Activated CD4-positive, alpha-beta T cell treated with anti-CD3 and anti-CD28 coated beads for 48 hours (primary cell): ENCODE data around the gene DIPK1B.
"Not testable (repeated sequence)": the region's sequence is repeated elsewhere in the genome, so short reads cannot be mapped to it uniquely, and the experiment has no call there.

Experiments
- DNase-seq: peaks from one replicate; pipeline ENCODE4 v3.0.0-alpha.2; 2020

The DIPK1B gene

DNA sequence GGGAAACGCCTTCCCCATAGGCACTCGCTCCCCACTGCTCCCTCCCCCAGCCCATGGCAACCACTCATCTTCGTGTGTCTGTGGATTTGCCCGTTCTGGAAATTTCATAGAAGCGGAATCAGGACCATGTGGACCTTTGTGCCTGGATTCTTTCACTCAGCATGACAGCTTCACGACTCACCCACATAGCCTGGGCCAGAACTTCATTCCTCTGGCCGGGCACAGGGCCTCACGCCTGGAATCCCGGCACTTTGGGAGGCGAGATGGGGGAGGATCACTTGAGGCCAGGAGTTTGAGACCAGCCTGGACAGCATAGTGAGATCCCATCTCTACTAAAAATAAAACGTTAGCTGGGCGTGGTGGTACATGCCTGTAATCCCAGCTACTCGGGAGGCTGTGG is 12.1 kb upstream of the DIPK1B start:
- DNase-seq, result no peak

DNA sequence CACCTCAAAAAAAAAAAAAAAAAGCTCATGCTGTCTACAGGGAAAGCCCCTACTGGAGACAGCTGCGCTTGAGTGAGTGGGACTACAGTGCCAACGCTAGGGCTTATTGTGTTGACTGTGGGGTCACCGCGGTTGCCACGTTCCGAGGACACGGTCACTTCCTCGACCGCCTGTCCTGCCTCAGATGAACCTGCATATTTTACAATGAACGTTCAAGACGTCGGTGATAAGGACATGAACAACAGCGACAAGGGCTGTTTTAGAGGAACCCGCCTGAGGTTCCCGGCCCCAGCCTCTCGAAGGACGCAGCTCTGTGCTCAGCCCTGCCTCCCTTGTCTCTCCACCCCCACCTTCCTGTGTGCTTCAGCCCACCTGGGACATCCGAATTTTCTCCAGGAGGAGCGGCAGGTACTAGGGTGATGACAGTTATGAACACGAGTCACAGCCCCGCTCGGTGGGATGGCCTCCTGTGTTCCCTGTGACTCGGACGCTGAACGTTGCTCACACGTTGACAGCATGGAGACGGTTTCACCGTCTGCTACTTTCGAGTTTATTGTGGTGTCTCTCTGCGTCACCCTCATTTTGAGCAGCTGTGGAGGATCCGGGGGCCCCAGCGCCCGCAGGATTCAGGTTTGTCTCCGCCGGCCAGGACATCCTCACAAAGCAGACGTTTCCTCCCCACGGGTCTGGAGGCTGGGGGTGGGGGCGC is 11.3 kb upstream of the DIPK1B start:
- DNase-seq, result peak; percentile 87

DNA sequence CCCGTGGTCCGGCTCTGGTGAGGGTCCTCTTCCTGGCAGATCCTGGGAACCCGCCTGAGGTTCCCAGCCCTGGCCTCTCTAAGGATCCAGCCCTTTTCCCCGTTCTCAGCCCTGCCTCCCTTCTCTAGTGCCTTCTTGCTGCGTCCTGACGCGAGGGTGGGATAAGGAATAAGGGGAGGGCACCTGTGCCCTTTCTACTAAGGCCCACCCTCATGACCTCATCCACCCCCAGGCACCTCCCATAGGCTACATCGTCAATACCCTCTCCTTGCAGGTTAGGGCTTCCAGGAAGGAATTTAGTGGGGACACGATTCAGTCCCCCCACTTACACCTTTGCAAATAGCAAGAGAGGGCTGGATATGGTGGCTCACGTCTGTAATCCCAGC is 10.7 kb upstream of the DIPK1B start:
- no peak for DNase-seq

DNA sequence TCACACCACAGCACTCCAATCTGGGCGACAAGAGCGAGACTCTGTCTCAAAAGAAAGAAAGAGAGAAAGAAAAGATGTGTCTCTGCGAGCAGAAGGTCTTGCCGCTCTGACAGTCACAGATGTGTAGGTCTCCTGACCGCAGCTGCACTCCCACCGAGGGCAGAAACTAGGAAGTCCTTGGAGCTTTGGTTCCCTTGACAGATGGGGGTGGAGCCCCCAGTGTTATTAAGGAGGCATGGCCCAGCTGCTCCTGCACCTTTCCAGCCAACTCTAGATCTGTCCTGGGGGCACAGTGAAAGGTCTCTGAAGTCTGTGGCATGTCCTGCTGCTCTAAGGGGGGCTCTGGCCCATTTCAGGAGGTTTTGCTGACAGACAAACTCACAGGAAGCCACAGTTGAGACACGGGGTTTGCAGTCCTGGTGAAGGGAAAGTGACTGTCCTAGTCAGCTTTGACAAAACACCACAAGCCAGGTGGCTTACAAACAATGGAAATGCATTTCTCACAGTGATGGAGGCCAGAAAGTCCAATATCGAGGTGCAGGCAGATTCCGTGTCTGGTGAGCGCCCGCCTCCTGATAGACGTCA is 9.0 kb upstream of the DIPK1B start:
- no peak for DNase-seq

DNA sequence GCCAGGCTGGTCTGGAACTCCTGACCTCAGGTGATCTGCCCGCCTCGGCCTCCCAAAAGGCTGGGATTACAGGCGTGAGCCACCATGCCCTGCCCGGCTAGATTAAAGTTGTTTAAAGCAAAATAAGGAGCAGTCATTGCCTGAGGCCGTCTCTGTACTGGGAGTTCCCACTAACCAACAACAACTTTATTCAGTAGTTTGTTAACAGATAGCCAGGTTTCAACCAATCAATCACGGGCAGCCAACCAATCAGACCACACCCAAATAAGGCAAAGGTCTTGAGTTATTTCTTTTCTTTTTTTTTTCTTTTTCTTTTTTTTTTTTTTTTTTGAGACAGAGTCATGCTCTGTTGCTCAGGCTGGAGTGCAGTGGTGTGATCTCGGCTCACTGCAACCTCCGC is 7.6 kb upstream of the DIPK1B start:
- not testable (repeated sequence) for DNase-seq

DNA sequence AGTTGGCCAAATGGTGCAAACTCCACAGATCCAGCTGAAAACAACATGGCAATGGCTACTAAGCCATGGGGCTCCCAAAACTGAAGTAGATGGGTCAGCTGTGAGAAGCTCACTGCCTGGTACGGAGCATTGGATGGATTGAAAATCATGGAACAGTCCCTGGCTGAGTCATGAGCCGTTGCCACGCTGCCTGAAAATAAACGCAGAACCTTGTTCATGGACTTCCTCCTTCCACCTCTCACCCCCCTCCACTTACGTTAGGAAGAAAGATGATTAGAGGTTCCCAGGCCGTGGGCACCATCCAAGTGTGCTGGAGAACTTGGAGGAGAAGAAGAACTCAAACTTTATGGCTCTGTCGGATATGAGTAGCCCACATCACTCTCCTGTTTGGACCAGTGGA is 6.8 kb upstream of the DIPK1B start:
- DNase-seq, result no peak

DNA sequence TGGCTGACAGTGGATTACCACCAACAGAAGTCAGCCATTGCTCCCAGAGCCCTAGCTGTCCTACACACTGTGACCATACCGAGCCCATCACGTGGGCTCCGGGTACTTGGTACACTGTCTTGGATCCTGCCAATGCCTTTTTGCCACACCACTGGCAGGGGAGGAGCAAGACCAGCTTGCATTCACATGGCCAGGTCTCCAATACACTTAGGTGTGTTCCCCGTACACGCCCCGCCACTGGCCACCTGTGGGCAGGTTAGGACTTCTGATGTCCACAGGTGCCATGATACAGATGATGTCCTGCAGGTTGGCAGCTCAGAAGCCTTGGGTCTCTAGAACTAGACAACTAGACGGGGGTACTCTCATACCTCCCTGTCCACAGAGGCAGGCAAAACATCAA is 5.4 kb upstream of the DIPK1B start:
- DNase-seq, result no peak

DNA sequence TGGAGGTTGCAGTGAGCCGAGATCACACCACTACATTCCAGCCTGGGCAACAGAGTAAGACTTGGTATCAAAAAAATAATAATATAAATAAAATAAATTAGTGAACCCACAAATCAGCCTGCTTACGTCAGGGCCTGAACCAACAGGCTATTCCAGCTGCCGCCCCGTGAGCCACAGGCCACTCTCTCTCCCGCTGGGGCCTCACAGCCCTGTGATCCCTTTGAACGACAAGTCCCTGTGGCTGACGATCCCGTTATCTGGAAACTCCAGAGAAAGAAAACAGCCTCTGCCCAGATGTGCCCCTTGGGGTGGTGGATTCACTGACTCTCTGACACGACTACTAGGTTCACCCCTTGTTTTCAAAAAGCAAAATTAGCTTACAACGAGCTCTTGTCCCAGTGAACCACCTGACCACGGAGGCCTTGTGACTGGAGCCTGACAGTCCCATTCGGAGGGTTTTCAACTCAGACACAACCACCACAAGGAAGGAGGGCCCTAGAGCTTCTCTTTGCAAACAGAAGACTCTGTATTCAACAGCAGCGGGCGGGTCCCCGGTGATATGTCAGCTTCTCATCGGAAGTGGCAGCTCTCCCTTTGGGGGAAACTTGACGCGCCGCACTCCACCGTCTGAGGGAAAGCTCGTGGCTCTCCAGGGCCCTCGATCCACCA is 4.4 kb upstream of the DIPK1B start:
- DNase-seq, result no peak

DNA sequence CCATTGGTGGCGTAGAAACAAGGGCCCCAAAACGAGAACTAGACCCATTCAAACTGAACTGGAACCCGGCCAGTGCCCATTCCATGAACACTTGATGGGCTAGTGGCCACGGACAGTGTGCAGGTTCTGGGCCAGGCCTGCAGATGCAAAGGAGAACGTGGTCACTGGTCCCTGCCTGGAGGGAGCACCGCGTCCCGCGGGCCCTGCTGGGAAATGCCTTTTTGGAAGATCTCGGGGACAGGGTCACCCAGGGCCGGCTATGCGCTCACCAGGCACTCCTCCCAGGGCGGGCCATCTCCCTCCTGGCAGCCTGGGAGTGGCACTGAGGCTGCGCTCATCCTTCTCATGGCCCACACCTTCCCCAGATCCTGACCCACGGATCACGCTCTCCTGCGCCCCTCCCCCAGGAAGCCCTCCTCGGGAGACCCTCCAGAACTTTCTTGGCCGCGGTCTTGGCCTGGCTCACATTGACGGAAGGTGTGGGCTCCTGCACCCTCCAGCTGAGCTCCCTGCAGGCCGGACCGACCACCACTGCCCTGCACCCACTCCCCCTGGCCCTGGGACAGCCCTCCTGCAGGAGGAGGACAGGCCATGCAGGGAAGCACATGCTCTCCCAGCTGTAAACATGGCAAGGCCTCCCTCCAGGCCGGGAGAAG is 2.8 kb upstream of the DIPK1B start:
- DNase-seq, result no peak

DNA sequence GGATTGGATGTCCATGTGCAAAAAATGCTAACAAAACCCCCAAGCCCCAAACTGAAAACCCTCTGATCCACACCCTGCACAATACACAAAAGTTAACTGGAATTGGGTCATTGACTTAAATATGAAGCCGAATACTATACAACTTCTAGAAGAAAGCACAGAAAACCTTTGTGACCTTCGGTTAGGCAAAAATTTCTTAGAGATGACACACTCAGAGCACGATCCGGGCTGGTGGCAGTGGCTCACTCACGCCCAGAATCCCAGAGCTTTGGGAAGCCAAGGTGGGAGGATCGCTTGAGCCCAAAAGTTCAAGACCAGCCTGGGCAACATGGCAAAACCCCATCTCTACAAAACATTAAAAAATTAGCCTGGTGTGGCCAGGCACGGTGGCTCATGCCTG is 1.8 kb upstream of the DIPK1B start:
- DNase-seq, result no peak

DNA sequence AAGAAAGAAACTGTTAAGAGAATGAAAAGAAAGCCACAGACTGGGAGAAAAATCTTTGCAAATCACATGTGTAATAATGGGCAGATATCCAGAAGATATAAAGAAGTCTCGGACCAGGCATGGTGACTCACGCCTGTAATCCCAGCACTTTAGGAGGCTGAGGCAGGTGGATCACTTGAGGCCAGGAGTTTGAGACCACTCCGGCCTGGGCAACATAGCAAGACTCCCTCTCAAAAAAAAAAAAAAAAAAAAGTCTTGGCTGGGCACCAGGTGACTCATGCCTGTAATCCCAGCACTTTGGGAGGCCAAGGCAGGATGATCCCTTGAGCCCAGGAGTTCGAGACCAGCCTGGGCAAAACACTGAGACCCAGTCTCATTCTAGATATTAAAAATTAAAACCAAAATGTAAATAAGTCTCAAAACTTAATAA is 1.1 kb upstream of the DIPK1B start:
- DNase-seq, result not testable (repeated sequence)

DNA sequence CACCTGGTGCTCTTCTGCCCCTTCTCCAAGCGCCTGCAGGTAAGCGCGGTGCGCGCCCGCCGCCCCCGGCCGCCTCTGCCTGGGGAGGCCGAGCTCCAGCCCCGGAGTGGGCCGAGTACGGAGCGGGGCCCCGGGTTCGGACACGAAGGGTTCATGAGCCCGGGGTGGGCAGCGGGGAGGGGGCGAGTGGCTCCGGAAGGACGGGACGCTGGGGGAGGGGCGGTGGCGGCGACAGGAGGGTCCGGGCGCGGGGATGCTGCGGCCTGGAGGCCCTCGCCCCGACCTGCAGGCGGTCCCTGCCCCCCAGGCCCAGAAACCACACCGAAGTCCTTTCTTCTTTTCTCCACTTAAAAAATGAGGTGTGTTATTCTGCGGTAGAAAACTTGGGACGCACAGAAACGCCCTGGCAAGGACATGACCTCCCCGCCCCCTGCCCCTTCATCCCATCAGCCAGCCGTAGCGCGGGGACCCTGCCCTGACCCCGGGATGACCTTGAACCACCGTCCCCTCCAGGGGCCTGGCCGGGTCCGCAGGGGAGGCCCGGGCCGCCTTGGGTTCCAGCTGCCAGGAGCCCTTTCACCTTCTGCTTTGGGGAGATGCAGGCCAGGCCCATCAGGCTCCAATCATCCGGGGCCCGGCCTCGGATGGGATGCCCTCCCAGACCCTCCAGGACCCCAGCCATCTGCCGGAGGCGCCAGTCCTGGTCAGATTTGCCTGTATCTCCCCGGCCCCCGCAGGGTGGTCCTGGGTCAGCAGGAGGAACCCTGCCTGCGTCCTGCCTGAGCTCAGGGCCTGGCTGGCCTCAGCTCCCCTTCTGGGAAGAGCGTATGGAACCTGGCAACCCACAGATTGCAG is 545 bp downstream of the DIPK1B start:
- no peak for DNase-seq

DNA sequence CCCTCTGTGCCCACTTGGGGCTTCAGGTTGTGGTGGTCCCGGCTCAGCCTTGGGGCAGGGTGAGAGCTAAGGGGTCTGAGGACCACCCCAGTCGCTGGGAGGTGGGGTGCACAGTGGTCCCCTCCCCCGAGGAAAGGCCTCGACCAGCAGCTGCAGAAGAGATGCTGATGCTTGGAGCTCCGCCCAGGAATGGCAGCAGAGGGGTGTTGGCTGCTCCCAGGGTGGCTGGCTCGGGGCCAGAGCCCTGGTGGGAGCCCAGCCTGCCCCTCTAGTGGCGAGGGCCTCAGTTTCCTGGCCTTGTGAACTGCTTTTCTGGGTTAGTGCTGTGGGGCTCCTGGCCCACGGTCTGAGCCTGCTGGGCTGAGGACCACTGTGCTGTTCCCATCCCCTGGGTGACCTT is 1.2 kb downstream of the DIPK1B start:
- DNase-seq, result no peak

DNA sequence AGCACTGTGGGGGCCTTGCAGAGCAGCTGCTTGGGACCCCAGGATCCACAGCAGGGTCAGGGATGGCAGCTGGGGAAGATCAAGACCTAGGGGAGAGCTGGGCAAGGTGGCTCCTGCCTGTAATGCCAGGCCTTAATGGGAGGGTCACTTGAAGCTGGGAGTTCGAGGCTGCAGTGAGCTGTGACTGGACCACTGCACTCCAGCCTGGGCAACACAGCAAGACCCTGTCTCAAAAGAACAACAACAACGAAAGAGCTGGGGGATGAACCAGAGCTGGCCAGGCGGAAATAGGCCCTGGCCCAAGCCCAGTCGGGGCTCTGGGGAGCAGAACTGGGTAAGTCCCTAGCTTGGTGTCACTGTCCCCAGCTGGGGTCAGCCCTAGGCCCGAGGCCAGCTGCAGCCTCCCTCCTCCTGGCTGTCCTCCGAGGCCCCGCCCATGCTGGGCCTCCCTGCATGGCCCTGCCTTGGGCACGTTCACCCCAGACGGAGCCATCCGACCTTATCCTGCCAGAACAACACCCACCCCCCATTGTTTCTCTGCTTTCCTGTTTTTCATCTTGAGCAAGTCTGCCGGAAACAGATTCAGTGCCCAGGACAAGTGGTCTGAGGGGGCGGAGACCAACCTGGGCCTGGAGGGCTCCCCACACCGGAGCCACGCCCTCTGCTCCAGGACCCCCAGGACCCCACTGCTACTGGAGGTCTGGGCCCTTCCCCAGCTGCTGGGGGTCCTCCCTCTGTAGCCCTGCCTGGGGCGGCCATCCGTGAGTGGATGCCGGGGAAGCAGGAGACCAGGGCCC is 1.9 kb downstream of the DIPK1B start:
- no peak for DNase-seq

DNA sequence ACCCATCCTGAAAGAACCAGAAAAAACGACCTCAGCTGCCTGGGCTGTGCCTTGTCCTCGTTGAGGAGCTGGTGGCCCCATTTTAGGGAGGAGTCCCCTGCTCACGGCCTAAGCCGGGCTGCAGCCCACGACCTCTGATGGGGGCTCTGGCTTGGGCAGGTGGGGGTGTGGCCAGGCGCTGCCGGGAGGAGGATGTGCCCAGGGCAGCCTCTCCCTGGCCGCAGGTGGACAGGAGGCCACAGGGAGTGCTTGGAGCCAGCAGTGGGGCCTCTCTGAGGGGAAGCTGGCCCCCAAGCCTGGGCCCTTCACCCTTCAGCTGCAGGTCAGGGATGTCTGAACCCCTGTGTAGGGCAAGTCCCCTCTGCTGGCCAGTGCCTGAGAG is 2.5 kb downstream of the DIPK1B start:
- no peak for DNase-seq

DNA sequence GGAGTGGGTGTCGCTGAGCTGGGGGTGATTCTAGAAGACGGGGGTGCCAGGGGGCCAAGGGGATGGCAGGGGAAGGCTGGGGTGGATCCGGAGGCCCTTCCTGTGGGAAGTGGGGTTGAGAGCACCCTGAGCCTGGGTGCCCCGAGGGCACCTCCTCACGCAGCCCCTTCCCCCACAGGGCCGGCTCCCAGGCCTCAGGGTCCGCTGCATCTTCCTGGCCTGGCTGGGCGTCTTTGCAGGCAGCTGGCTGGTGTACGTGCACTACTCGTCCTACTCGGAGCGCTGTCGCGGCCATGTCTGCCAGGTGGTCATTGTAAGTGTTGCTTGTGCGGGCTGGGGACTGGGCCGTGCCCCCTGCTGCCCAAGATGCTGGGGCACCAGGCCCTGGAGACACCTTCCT is 5.0 kb downstream of the DIPK1B start:
- no peak for DNase-seq

DNA sequence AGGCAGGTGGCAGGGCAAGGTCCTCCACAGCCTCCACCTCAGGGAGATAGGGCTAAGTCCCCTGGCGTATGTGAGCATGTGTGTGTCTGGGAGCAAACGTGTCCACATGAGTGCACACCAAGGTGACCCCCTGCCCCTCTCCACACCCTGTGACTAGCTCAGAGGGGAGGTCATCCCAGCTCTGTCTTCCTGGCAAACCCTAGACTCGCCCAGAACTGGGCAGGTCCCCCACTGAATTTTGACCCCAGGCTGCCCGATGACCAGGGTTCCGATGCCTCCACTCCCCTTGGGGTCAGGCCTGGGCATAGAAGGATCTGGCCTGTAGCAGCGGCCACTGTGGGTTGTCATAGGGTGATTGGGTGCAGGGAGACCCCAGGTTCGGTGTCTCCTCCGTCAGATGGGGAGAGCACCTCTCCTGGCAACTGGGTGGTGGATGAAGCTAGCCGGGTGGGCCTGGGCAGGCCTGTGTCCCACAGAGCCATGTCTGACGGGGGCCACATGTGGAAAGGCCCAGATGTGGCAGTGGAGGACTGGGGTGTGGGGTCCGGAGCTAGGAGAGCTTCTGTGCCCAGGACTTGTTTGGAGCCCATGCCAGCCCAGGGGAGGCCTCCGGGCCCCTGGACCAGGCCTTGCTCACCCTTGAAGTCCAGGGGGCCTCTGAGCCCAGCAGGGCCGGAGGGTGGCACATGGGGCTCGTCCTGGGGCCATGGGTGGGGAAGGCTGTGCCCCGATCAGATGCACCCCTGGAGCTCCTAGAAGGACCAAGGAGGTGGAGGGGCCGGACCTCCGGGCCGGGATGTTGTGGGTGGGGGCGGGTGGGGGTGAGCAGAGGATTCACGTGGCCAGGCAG is 6.2 kb downstream of the DIPK1B start:
- DNase-seq, result no peak

DNA sequence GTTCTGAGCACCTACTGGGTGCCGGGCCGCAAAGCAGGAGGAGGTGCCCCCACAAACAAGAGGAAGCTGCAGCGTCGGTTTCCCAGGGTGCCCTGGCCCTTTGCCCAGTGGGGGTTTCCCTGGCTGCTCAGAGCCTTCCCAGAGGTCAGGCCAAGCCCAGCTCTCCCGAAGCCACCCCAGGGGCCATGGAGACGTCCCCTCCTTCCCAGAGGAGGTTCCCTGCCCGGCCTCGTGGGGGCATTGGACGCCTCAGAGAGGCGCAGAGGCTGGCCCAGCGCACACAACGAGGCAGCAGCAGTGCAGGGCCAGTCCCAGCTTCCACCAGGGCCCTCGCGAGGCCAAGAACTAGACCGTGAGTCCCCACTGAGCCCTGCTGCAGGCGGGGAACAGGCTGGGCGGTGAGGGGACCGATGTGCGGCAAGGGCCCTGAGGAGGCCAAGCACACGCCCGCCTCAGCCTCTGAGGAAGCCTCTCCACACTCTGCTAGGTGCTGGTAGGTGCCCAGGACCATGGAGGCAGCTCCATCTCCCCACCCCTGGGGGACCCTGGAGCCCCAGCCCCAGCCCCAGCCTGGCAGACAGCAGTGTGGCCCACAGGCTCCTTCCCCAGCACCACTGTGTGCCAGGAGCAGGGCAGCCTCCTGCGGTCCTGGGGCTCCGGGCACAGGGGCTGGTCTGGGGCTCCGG is 7.0 kb downstream of the DIPK1B start:
- DNase-seq, result no peak

DNA sequence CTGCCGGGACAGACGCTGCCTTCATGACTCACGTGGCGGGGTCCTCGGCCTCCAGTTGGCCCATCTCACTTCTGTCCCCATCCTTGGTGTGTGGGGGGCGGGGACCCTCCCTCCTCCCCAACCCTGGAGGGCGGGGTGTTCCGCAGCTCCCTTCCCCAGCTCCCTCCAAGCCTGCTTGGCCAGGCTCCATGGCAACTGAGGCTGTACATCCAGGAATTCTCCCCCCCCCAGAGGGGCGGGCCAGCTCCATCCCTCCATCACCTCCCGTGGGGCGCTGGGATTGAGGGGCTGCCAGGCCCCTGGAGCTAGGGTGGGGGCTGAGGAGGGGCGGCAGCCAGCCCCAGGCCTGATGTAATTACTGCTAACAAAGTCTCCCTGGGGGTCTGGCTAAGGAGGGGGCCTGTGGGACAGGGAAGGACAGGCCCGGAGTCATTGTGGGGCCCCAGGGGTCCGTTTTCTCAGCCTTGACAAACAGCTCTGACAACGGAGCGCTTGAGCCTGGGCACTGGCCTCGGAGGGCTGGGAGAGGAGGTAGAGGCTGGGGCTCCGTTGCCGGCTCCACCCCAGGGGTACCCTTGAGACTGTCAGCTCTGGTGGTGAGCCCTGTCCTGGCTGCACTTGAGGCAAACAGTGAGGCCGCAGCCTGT is 8.0 kb downstream of the DIPK1B start:
- no peak for DNase-seq

DNA sequence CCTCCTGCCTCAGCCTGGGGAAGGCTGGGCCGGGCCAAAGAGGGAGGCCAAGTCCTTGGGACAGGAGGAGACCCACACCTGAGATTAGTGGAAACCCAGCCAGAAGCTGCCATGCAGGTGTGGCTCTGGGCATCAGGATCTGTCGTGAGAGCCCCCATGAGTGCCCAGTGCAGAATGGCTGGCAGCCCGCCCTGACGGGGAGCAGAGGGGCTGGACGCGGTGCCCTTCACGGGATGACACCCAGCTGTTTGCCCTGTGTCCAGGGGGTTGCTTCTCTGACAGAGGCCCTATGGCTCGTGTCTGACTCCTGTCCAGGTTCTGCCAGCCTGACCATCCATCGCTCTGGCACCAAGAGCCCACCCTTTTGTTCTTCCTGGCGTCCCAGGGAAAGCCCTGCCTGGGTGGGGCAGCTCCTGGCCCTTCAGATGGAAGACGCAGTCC is 8.5 kb downstream of the DIPK1B start:
- DNase-seq, result no peak
